ENCODE measurements around the gene ARMC12. TPM values are rescaled to one million over a fixed set of nuclear protein-coding genes. Genes with fewer than 3 reads are reported as not detected.
A peak's percentile ranks its signal among the peaks of the same experiment; 100 is the strongest.

The ARMC12 gene, protein sequence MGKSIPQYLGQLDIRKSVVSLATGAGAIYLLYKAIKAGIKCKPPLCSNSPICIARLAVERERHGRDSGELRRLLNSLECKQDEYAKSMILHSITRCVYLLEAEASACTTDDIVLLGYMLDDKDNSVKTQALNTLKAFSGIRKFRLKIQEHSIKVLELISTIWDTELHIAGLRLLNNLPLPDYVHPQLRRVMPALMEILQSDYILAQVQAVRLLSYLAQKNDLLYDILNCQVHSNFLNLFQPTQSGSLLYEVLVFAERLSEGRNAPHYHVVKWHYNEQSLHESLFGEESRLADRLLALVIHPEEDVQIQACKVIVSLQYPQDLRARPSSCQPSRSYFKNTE
- 0.88 and 0.94 TPM in 2 replicates for polyA plus RNA-seq (2011; rRNA removed)
- polyA plus RNA-seq (2012; cell fraction: cytosol; rRNA removed): 0.48 and 0.50 TPM in 2 replicates
- 2.7 and 2.9 TPM in 2 replicates for polyA plus RNA-seq (2012; cell fraction: nucleus; rRNA removed)
- 0.26 to 0.44 TPM (median 0.28 TPM) in 3 replicates for polyA plus RNA-seq (2017; fragmentation: RNase III; extraction: RNeasy Plus Mini Kit Qiagen cat#74134 plus additional on column Dnase treatment)
- polyA minus RNA-seq (2011; rRNA and poly(A)+ RNA removed): 0.37 and 1.1 TPM in 2 replicates

DNA sequence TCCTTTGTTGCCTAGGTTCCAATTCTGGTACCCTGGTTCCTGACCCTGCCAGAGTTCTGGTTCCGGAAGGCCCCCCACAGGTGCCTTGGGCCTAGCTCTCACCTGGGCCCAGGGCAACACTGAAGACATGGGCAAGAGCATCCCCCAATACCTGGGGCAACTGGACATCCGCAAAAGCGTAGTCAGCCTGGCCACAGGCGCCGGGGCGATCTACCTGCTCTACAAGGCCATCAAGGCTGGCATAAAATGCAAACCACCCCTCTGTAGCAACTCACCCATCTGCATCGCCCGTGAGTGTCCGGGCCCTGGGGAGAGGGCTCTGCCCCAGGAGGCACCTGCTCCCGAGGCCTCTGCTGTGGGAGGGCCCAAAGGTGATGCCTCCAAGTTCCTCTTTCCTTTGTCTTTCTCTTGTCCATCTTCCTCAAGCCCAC, at the start of gene ARMC12:
TSS of gene ARMC12 (plus strand) at position 51 of the 431 bp plus-strand sequence. CDS start at position 128, 77 bp downstream.
- POLR2A ChIA-PET: interaction anchor here (0.5 kb wide), 1 partner anchor 53 kb away, joined by 3 read pairs; no protein-coding TSS in a partner anchor
- no peak within 1 kb of the TSS for H3K4me3 ChIP-seq
- FAIRE-seq (no peak), ATAC-seq (peak in 1 of 2 experiments; percentile 31; a peak in 3 of 6 replicates), DNase-seq (ENCODE audit: low read depth in 1 of 2, low spot score in 1 of 2) (no peak)
- WGBS (ENCODE audit: missing lambda C conversion rate): 100% methylated on average over 2 of the region's 10 CpGs
- no peaks in the 10 kb centered on the region for H3K9me3 ChIP-seq
- CTCF ChIA-PET: interaction anchor here (0.7 to 7.2 kb wide), 42 partner anchors 7 to 443 kb away, joined by 3 to 129 read pairs (median 5); no protein-coding TSS in a partner anchor
- H3K4me1 ChIP-seq: peaks cover 12% of the 10 kb centered on the region
- no peak within 1 kb of the TSS for H3K4me2 ChIP-seq
- H3K27ac ChIP-seq: peak within 1 kb of the TSS; percentile 60 to 99; a peak in 4 of 6 replicates
- TF ChIP-seq TP53 (CRISPR knock-in tag; IDR thresholded peaks at IDR 0.05) (no peak), JUN (IDR thresholded peaks at IDR 0.05) (no peak), ZFP36 (IDR thresholded peaks at IDR 0.05; ENCODE audit: borderline replicate concordance, partially characterized antibody) (no peak), TFCP2L1 (CRISPR knock-in tag; IDR thresholded peaks at IDR 0.05) (no peak), FOXS1 (CRISPR knock-in tag; IDR thresholded peaks at IDR 0.05) (no peak), HOXB5 (CRISPR knock-in tag; IDR thresholded peaks at IDR 0.05) (no peak), ESRRA (IDR thresholded peaks at IDR 0.05; ENCODE audit: borderline replicate concordance, low read length) (no peak)
- TF ChIP-seq, protein P1, sequence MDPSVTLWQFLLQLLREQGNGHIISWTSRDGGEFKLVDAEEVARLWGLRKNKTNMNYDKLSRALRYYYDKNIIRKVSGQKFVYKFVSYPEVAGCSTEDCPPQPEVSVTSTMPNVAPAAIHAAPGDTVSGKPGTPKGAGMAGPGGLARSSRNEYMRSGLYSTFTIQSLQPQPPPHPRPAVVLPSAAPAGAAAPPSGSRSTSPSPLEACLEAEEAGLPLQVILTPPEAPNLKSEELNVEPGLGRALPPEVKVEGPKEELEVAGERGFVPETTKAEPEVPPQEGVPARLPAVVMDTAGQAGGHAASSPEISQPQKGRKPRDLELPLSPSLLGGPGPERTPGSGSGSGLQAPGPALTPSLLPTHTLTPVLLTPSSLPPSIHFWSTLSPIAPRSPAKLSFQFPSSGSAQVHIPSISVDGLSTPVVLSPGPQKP (IDR thresholded peaks at IDR 0.05; ENCODE audit: low read depth, low read length): no peak

DNA sequence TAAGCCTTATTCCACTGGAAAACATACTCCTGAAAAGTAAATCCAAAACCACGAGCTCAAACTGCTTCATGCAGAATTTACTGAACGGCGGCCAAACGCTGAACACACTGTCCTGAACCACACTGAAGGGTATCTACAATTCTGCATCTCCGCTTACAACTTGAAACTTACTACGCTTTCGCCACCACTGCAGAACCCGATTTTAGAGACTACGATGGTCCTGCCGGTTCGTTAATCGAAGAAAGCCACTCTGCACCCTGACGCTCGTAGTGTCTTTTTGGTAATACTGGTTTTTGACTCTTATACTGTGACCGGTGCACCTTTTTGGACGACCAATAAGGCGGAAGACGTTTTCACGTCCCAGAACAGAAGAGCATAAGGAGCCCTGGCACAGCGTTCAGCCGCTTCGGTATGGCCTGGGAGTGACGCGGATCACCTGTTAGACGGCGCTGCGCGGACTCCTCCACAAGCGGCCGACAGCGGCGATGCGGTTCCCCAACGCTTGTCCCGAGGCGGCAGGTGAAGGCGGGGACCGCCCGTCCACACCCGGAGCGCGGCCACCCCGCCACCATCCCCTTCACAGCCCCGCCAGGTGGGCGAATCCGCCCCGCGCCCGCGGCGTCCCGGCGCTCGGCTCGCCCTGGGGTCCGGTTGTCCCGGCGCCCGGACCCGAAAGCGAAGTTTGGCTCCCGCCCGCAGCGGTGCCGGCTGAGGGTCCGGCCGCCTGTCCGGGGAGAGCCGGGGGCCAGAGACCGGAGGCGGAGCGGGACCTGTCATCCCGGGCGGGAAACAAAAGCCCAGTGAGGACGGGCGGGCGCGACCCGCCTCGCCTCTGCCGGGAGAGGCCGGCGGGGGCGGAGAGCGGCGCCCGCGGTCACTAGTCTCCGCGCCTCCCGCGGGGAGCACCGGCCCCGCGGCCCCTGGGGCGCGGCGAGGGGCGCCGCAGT, 48.9 kb upstream of the ARMC12 start:
- no peak for FAIRE-seq
- peak; percentile 22 to 55 for DNase-seq (ENCODE audit: low read depth in 1 of 2, low spot score in 1 of 2)
- Histone ChIP-seq H3K9me3 (no peaks in the 10 kb centered on the region), H3K27ac (peak overlapping the region; percentile 90 to 93), H3K4me3 (peak overlapping the region; percentile 96), H3K4me1 (peaks cover 11% of the 10 kb centered on the region; the same call in 2 of the 3 replicates), H3K4me2 (peak overlapping the region; percentile 61)
- no peak for TF ChIP-seq POLR2A (IDR thresholded peaks at IDR 0.05; ENCODE audit: low read length)
- TF ChIP-seq, protein P2, sequence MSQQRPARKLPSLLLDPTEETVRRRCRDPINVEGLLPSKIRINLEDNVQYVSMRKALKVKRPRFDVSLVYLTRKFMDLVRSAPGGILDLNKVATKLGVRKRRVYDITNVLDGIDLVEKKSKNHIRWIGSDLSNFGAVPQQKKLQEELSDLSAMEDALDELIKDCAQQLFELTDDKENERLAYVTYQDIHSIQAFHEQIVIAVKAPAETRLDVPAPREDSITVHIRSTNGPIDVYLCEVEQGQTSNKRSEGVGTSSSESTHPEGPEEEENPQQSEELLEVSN (IDR thresholded peaks at IDR 0.05; ENCODE audit: borderline replicate concordance, low read depth): peak; percentile 23; the same call in 1 of the 2 replicates
- ChIA-PET CTCF (interaction anchor here (1.2 to 1.4 kb wide), 3 partner anchors 25 to 50 kb away, joined by 3 read pairs; no protein-coding TSS in a partner anchor), POLR2A (interaction anchor here (0.6 kb wide), 1 partner anchor 67 kb away, joined by 9 read pairs; no protein-coding TSS in a partner anchor)
- 3% methylated on average over 27 of the region's 100 CpGs for WGBS (ENCODE audit: missing lambda C conversion rate)
- ATAC-seq: peak; percentile 77

DNA sequence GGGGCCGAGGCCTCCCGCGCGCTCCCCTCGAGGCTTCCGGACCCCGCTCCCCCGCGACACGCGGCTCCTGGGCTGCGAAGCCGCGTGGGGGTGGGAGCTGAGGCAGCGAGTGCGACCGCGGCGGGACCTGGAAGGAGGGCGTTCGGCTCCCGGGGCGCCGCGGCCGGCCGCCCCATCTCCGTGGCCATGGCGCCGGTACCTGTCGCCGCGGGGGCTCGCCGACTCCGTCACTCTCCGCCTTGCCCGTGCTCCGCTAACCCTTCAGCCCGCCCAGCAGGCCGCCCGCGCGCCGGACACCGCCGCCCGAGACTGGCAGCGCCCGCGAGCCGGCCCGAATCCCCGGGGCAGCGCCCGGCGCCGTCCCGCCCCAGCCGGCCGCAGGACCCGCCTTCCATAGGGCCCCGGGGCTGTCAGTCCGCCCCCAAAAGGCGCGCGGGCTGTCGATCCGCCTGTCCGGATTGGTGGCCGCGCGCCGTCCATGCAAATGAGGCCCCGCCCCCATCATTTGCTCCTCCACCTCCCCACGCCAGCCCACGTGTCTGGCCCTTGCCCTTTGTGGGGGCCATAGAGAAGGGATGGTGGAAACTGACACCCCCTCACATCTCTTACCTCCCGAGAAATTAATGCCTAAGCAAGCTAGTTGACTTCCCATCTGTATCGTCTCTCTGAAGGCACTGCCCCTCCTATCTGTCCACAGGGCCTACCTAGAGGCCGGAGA, 48.1 kb upstream of the ARMC12 start, which contains the start of gene FKBP5:
TSS of gene FKBP5 (minus strand) at position 311 of the 718 bp plus-strand sequence. CDS start 46,091 bp downstream, outside the sequence.
- CTCF ChIA-PET: interaction anchor here (1.1 kb wide), 1 partner anchor 167 kb away, joined by 3 read pairs; no protein-coding TSS in a partner anchor
- no peak for TF ChIP-seq EP300 (IDR thresholded peaks at IDR 0.05)
- no peak for TF ChIP-seq ZFP36 (IDR thresholded peaks at IDR 0.05; ENCODE audit: borderline replicate concordance, partially characterized antibody)
- TF ChIP-seq NPAS2 (CRISPR knock-in tag; IDR thresholded peaks at IDR 0.05; ENCODE audit: borderline replicate concordance): no peak
- peak; percentile 79 for TF ChIP-seq POLR2A (IDR thresholded peaks at IDR 0.05; ENCODE audit: low read length)
- TF ChIP-seq HOXB13 (CRISPR knock-in tag; IDR thresholded peaks at IDR 0.05; ENCODE audit: low read depth): no peak
- TF ChIP-seq, protein P3, sequence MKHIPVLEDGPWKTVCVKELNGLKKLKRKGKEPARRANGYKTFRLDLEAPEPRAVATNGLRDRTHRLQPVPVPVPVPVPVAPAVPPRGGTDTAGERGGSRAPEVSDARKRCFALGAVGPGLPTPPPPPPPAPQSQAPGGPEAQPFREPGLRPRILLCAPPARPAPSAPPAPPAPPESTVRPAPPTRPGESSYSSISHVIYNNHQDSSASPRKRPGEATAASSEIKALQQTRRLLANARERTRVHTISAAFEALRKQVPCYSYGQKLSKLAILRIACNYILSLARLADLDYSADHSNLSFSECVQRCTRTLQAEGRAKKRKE (CRISPR knock-in tag; IDR thresholded peaks at IDR 0.05; ENCODE audit: low read depth): no peak
- no peak for TF ChIP-seq RCOR1 (IDR thresholded peaks at IDR 0.05; ENCODE audit: low read depth, low read length)
- TF ChIP-seq TFCP2L1 (CRISPR knock-in tag; IDR thresholded peaks at IDR 0.05): no peak
- TF ChIP-seq PHF8 (IDR thresholded peaks at IDR 0.05; ENCODE audit: borderline replicate concordance, low read depth): peak; percentile 62
- TF ChIP-seq, protein P4, sequence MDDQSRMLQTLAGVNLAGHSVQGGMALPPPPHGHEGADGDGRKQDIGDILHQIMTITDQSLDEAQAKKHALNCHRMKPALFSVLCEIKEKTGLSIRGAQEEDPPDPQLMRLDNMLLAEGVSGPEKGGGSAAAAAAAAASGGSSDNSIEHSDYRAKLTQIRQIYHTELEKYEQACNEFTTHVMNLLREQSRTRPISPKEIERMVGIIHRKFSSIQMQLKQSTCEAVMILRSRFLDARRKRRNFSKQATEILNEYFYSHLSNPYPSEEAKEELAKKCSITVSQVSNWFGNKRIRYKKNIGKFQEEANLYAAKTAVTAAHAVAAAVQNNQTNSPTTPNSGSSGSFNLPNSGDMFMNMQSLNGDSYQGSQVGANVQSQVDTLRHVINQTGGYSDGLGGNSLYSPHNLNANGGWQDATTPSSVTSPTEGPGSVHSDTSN (IDR thresholded peaks at IDR 0.05): peak; percentile 91
- TF ChIP-seq ZNF302 (CRISPR knock-in tag; IDR thresholded peaks at IDR 0.05): no peak
- TF ChIP-seq SREBF2 (IDR thresholded peaks at IDR 0.05): no peak
- TF ChIP-seq KDM5A (IDR thresholded peaks at IDR 0.05): no peak
- no peak for TF ChIP-seq FOSB (CRISPR knock-in tag; IDR thresholded peaks at IDR 0.05)
- TF ChIP-seq, protein P5, sequence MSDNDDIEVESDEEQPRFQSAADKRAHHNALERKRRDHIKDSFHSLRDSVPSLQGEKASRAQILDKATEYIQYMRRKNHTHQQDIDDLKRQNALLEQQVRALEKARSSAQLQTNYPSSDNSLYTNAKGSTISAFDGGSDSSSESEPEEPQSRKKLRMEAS (IDR thresholded peaks at IDR 0.05): peak; percentile 77
- no peak for TF ChIP-seq RFX5 (IDR thresholded peaks at IDR 0.05)

More for the DNA sequence above, 48.1 kb upstream of the ARMC12 start, which contains the start of gene FKBP5:
- FAIRE-seq: no peak
- peaks cover 11% of the 10 kb centered on the region; the same call in 2 of the 3 replicates for H3K4me1 ChIP-seq
- peak; percentile 68 to 89 for DNase-seq (ENCODE audit: low read depth in 1 of 2, low spot score in 1 of 2)
- peak within 1 kb of the TSS; percentile 90 to 93 for H3K27ac ChIP-seq
- H3K4me2 ChIP-seq: peak within 1 kb of the TSS; percentile 70
- peak within 1 kb of the TSS; percentile 96 for H3K4me3 ChIP-seq
- no peaks in the 10 kb centered on the region for H3K9me3 ChIP-seq
- POLR2A ChIA-PET: no interaction called here
- WGBS (ENCODE audit: missing lambda C conversion rate): 9% methylated on average over 12 of the region's 80 CpGs
- peak; percentile 95 to 98 for ATAC-seq

All from A549 (cell line).